Testis (tissue), 3 donors: Measurements from ENCODE around the gene RAB12. TPM values are rescaled to one million over a fixed set of nuclear protein-coding genes. Genes with fewer than 3 reads are reported as not detected.

Experiments used
- DNase-seq: peaks from one replicate; pipeline ENCODE4 v3.0.0-alpha.2; 2019
- H3K27ac ChIP-seq, 2 donors: fragments of 200-600 bp; sonication (generic); one replicate each; pipeline ENCODE4 v1.5.1; 2019
- H3K27me3 ChIP-seq: fragments of 200-600 bp; sonication (generic); one replicate; pipeline ENCODE4 v1.5.1; 2019
- H3K36me3 ChIP-seq: fragments of 200-600 bp; sonication (generic); one replicate; pipeline ENCODE4 v1.5.1; 2017; ENCODE audit warnings: low read depth; ENCODE audit errors: missing control alignments
- H3K4me1 ChIP-seq: fragments of 200-600 bp; sonication (generic); one replicate; pipeline ENCODE4 v1.5.1; 2019
- H3K4me3 ChIP-seq, 2 donors: fragments of 200-600 bp; sonication (generic); one replicate each; pipeline ENCODE4 v1.5.1; 2017 to 2019
- H3K9me3 ChIP-seq: fragments of 200-600 bp; sonication (generic); one replicate; pipeline ENCODE4 v1.5.1; 2017
- CTCF ChIP-seq, 3 experiments: fragments of 450-650 bp in 2 of 3; fragments of 200-600 bp in 1 of 3; sonication (generic) in 1 of 3; IDR thresholded peaks; one replicate each; pipeline ENCODE4 v1.5.1; 2016 to 2019; ENCODE audit warnings: antibody characterized with exemption in 3 of 3, mild to moderate bottlenecking in 2 of 3, moderate library complexity in 1 of 3
- POLR2A ChIP-seq: fragments of 450-650 bp; IDR thresholded peaks from one replicate; pipeline ENCODE4 v1.6.1; 2017; ENCODE audit warnings: antibody characterized with exemption, mild to moderate bottlenecking, moderate library complexity
- WGBS, 2 donors: methylation state at CpG; one replicate each; pipeline ENCODE4 v1.1.5; 2018; 5-methylcytosine and 5-hydroxymethylcytosine counted together
- intact Hi-C: fragments of 100-400 bp; cut with DNase I; formaldehyde crosslinking; loops from one replicate; pipeline ENCODE4 v1.15.1; 2023; ENCODE audit warnings: low total_unique reads
- polyA plus RNA-seq: library from polyadenylated mRNA; stranded (reverse); fragments of 350-450 nt; fragmentation: Illumina TruSeq; extraction: RNeasy Lipid Tissue Mini Kit (QIAGEN cat#74804); gene quantifications from one replicate; pipeline ENCODE4 v1.2.3, GENCODE V29; 2014; ENCODE audit warnings: low read depth, low replicate concordance; ENCODE audit not compliant: insufficient read depth
- total RNA-seq, 2 donors: library from RNA; depleted of rRNA; stranded (reverse); fragments of >200 nt; gene quantifications; one replicate each; pipeline ENCODE4 v1.2.3, GENCODE V29; 2016

The RAB12 gene
- total and polyA plus RNA-seq, 3 donors from 2014 or later, result 28.0 to 52.0 (median 39.8) TPM

GRCh38 chr18:8627540-8627939, 18.3 kb downstream of the RAB12 start:
- no peaks in the 10 kb centered on the region for H3K27me3 ChIP-seq
- intact Hi-C loops, result no loop called here
- no peak for TF ChIP-seq POLR2A
- no peak for TF ChIP-seq CTCF (IDR thresholded peaks at IDR 0.05)
- 87 to 93% methylated on average over 4 of the region's 4 CpGs for WGBS, 2 donors
- no peak overlapping the region for H3K4me3 ChIP-seq
- no peaks in the 10 kb centered on the region for H3K9me3 ChIP-seq
- H3K27ac ChIP-seq, result no peak overlapping the region
- no peak for DNase-seq
- H3K36me3 ChIP-seq, result no peaks in the 10 kb centered on the region
- H3K4me1 ChIP-seq, result peaks cover 5% of the 10 kb centered on the region

DNA sequence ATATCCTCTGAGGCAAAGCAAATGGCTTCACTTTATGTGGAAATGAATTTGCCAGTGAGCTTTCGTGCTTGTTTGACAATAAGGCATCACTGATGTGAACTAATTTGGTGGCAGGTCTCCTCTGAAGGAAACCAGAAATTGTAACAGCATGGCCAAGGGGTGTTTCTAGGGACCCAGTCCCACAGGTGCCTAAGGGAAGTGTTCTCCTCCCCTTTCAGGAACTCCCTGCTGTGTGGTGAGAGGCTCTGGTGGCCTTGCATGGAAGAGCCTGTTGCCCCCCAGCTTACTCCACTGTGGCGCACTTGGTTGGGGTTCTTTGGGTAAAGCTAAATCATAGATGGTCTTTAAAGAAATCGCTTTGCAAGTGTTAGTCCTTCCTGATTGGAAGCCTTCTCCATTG, 20.4 kb downstream of the RAB12 start:
- TF ChIP-seq POLR2A, result no peak
- TF ChIP-seq CTCF (IDR thresholded peaks at IDR 0.05), result no peak
- intact Hi-C loops, result no loop called here
- H3K27ac ChIP-seq, result no peak overlapping the region
- H3K27me3 ChIP-seq, result no peaks in the 10 kb centered on the region
- H3K4me3 ChIP-seq, result no peak overlapping the region
- no peaks in the 10 kb centered on the region for H3K4me1 ChIP-seq
- DNase-seq, result no peak
- H3K9me3 ChIP-seq, result no peaks in the 10 kb centered on the region
- WGBS, 2 donors, result 94 to 99% methylated on average over 3 of the region's 3 CpGs
- no peaks in the 10 kb centered on the region for H3K36me3 ChIP-seq

DNA sequence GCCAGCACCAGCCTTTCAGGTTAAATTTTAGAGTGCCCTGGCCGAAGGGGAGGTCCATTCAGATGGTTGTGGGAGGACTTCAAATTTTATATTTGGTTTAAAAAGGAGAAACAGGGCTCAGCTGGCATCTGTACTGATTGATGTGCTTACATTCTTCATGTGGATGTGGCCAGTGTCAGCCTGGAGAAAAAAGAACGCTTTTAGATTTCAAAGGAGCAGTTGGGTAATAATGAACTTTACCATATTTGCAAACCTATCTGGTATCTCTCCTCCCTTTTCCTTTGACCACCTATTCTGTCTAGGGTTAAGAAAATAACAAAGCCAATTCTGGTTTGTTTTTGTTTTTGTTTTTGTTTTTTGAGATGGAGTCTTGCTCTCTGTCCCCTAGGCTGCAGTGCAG, 21.3 kb downstream of the RAB12 start:
- Histone ChIP-seq H3K27me3 (no peaks in the 10 kb centered on the region), H3K4me1 (no peaks in the 10 kb centered on the region), H3K36me3 (no peaks in the 10 kb centered on the region), H3K4me3 (no peak overlapping the region), H3K27ac (no peak overlapping the region), H3K9me3 (no peaks in the 10 kb centered on the region)
- intact Hi-C loops, result no loop called here
- WGBS, 2 donors, result 85 to 95% methylated on average over 2 of the region's 2 CpGs
- no peak for DNase-seq
- TF ChIP-seq POLR2A (no peak), CTCF (IDR thresholded peaks at IDR 0.05) (no peak)

- H3K9me3 ChIP-seq, result no peaks in the 10 kb centered on the region
- DNase-seq, result no peak
- TF ChIP-seq CTCF (IDR thresholded peaks at IDR 0.05), result no peak
- no peak for TF ChIP-seq POLR2A
- H3K36me3 ChIP-seq, result no peaks in the 10 kb centered on the region
- 95 to 97% methylated on average over 5 of the region's 5 CpGs for WGBS, 2 donors
- H3K4me3 ChIP-seq, result no peak overlapping the region
- intact Hi-C loops, result no loop called here
- no peaks in the 10 kb centered on the region for H3K4me1 ChIP-seq
- H3K27ac ChIP-seq, result no peak overlapping the region
- H3K27me3 ChIP-seq, result no peaks in the 10 kb centered on the region
These were observed 22.0 kb downstream of the RAB12 start for GRCh38 chr18:8631265-8631664.

GRCh38 chr18:8632386-8632785, 23.1 kb downstream of the RAB12 start:
- Histone ChIP-seq H3K4me1 (no peaks in the 10 kb centered on the region), H3K4me3 (no peak overlapping the region), H3K9me3 (no peaks in the 10 kb centered on the region), H3K27ac (no peak overlapping the region), H3K27me3 (no peaks in the 10 kb centered on the region), H3K36me3 (no peaks in the 10 kb centered on the region)
- intact Hi-C loops, result no loop called here
- TF ChIP-seq CTCF (IDR thresholded peaks at IDR 0.05), result no peak
- 89 to 92% methylated on average over 4 of the region's 4 CpGs for WGBS, 2 donors
- no peak for DNase-seq
